GM12865 (cell line): ENCODE data around the gene LRRC59.

ENCODE experiments used
- DNase-seq: peaks from one replicate; pipeline ENCODE4 v3.0.0; 2010; ENCODE audit warnings: low read depth
- H3K4me3 ChIP-seq: 2 replicates; pipeline ENCODE4 v1.5.1; 2011; ENCODE audit warnings: mild to moderate bottlenecking, low read depth, low read length, control low read depth
- TF ChIP-seq, protein P1 (sequence below): IDR thresholded peaks from 2 replicates; pipeline ENCODE4 v1.5.1; 2011; ENCODE audit warnings: low read length, control low read depth, low read depth, inconsistent platforms; ENCODE audit not compliant: insufficient read depth; ENCODE audit errors: missing control alignments

LRRC59 gene

DNA sequence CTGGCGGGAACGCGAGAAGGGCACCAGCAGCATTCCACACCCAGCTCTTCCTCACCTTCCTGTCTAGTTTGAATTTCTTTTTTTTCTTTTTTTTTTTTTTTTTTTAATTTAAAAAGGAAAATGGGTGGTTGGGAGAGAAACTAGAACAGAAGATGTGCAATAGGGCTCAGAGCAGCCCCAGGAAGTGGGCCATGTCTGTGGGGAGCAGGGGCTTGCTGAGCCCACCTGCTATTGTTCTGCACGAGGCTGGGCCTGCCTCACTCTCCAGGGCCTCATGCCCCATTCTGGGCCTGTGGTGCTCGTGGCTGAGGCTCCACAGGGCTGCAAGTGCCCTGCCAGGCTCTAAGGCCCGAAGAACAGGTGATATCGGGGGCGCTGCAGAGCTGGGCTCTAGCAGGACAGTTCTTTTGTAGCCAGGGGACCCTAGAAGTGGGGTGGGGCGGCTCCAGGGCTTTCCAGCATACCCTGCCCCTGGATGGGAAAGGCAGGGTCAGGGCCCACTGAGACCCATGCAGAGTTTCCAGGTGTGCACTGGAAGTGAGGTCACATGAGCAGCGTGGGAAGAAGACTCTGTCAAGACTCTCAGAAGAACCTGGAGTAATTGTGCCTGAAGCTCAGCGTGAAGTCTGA is 36.7 kb downstream of the LRRC59 start:
- TF ChIP-seq, protein P1, sequence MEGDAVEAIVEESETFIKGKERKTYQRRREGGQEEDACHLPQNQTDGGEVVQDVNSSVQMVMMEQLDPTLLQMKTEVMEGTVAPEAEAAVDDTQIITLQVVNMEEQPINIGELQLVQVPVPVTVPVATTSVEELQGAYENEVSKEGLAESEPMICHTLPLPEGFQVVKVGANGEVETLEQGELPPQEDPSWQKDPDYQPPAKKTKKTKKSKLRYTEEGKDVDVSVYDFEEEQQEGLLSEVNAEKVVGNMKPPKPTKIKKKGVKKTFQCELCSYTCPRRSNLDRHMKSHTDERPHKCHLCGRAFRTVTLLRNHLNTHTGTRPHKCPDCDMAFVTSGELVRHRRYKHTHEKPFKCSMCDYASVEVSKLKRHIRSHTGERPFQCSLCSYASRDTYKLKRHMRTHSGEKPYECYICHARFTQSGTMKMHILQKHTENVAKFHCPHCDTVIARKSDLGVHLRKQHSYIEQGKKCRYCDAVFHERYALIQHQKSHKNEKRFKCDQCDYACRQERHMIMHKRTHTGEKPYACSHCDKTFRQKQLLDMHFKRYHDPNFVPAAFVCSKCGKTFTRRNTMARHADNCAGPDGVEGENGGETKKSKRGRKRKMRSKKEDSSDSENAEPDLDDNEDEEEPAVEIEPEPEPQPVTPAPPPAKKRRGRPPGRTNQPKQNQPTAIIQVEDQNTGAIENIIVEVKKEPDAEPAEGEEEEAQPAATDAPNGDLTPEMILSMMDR, result no peak
- H3K4me3 ChIP-seq, result no peak overlapping the region
- no peak for DNase-seq

DNA sequence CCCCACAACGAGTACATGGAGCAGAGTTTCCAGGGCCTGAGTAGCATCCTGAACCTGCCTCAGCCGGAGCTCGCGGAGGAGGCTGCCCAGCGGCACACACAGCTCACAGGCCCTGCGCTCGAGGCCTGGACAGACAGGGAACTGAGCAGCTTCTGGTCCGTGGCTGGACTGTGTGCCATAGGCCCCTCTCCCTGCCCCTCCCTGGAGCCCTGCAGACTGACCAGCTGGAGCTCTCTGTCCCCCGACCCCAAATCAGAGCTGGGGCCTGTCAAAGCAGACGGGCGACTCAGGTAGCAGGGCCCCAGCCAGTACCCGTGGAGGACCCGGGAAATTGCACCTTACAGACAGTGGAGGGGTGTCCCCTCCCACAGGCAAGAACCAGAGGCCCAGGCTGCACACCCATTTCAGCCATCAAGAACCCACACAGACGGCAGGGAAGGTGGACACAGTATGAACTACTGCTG is 37.3 kb downstream of the LRRC59 start:
- TF ChIP-seq, protein P1, result no peak
- DNase-seq, result no peak

GRCh38 chr17:50359005-50359699 is 38.2 kb downstream of the LRRC59 start:
- DNase-seq, result no peak
- no peak overlapping the region for H3K4me3 ChIP-seq
- TF ChIP-seq, protein P1, result no peak

More for the DNA sequence above, 37.3 kb downstream of the LRRC59 start:
- H3K4me3 ChIP-seq, result no peak overlapping the region

- DNase-seq, result no peak
- H3K4me3 ChIP-seq, result no peak overlapping the region
- TF ChIP-seq, protein P1, result no peak
Measured at GRCh38 chr17:50358177-50358576, 39.1 kb downstream of the LRRC59 start.

GRCh38 chr17:50356892-50357510 is 40.3 kb downstream of the LRRC59 start:
- TF ChIP-seq, protein P1, result no peak
- no peak overlapping the region for H3K4me3 ChIP-seq
- DNase-seq, result no peak

DNA sequence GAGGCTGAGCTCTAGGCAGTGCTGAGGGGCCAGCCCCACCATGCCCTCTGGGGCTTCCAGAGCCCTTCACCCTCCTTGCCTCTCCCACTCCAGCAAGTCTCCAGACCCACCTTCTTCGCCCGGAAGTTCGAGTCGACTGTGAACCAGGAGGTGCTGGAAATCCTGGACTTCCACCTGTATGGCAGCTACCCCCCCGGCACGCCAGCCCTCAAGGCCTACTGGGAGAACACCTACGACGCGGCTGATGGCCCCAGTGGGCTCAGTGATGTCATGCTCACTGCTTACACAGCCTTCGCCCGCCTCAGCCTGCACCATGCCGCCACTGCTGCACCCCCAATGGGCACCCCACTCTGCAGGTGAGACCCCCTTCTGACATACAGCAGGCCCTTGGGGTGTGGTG is 40.9 kb downstream of the LRRC59 start:
- H3K4me3 ChIP-seq, result no peak overlapping the region
- TF ChIP-seq, protein P1, result no peak
- DNase-seq, result no peak
